ENCODE measurements around the gene NPIPB9.
A peak's percentile ranks its signal among the peaks of the same experiment; 100 is the strongest.
"Not testable (repeated sequence)": the region's sequence is repeated elsewhere in the genome, so short reads cannot be mapped to it uniquely, and the experiment has no call there.

Gene NPIPB9

DNA sequence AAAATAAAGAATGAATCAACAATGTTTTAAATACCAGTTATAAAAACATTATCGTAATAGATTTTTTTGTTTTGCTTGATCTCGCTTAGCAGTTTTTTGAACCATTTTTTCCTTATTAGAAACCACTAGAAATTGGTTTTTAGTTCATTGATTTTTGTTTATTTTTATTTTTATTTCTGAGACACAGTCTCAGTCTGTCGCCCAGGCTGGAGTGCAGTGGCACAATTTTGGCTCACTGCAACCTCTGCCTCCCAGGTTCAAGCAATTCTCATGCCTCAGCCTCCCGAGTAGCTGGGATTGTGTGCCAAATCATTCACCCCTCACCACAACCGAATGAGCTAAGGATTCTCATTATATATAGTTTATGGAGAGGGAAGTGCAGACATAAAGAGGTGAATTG lies at the start of gene NPIPB9:
Gene NPIPB9, plus strand, starts transcription at position 301 of the 400 bp plus-strand sequence.
- not testable (repeated sequence) for DNase-seq (ENCODE audit: low spot score); H3K27ac ChIP-seq; H3K4me3 ChIP-seq

DNA sequence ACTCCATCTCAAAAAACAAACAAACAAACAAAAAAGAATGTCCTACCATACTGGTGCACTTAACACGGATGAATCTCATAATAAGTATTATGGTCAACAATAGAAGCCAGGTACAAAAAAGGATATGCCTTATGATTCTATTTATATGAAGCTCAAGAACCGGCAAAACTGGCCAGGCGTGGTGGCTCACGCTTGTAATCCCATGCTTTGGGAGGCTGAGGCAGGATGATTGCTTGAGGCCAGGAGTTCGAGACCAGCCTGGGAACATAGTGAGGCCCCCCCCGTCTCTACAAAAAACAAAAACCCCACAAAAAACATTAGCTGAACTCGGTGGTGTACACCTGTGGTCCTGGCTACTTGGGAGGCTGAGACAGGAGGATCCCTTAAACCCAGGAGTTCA lies 47.3 kb upstream of the NPIPB9 start:
- H3K4me3 ChIP-seq; H3K27ac ChIP-seq; DNase-seq (ENCODE audit: low spot score): not testable (repeated sequence)

DNA sequence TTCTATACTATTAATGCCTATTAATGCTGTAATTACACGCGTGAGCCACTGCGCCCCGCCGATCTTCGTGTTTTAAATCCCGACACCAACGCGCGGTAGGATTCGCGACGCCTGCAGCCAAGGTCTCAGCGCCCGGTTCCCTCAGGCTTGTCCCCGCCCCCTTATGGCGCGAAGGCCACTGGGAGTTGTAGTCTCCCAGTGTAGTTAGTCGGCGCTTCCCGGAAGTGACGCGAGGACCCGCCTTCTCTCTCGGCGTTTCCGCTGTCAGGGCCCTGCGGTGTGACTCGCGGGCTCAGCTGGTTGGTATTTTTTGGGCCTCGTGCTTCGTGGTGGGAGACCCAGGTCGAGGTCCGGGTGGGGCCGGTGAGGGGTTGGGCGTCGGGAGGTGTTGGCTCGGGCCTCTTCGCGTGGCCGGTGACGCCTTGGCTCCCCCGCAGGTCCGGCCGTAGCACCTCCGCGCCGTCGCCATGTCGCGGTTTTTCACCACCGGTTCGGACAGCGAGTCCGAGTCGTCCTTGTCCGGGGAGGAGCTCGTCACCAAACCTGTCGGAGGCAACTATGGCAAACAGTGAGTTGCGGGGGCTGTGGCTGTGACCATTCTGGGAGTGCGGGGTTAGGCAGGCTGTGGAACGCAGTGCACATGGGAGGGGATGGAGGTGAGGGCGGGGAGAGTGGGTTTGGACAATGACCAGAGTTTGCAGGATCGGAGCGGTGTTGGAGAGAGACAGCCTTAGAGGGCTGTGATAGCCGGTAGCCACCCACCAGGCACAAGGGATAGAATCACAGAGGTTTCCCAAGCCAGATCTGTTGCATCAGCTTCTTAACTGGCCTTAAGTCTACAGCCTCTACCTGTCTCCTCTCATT lies 40.1 kb upstream of the NPIPB9 start, which contains the start of gene EIF3C:
Gene EIF3C, plus strand, starts transcription at position 245 of the 864 bp plus-strand sequence. Its CDS starts 223 bp downstream, at position 468.
- H3K4me3 ChIP-seq; DNase-seq (ENCODE audit: low spot score); H3K27ac ChIP-seq: not testable (repeated sequence)

DNA sequence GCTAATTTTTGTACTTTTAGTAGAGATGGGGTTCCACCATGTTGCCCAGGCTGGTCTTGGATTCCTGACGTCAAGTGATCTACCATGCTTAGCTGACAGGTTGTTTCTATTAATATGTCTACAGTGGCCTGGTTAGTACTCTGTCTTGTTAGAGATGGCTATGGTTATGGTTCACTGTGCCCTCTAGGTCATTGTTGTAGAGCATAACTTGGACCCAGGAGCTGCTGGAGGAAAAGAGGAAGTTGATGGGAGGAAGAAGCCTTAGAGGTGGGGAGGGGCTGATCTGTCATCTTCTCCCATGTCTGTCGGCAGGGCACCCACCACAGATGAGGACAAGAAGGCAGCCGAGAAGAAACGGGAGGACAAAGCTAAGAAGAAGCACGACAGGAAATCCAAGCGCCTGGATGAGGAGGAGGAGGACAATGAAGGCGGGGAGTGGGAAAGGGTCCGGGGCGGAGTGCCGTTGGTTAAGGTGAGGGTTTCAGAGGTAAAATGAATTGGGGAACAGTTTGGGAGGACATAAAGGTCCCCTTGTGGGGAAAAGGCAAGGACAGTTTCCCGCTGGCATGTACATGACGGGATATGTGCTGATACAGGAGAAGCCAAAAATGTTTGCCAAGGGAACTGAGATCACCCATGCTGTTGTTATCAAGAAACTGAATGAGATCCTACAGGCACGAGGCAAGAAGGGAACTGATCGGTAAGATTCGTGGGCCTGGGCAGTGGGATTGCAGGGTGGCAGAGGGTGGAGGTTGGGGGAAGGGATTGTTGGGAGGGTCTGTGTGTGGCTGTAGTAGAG lies 28.5 kb upstream of the NPIPB9 start:
- not testable (repeated sequence) for H3K27ac ChIP-seq; H3K4me3 ChIP-seq; DNase-seq (ENCODE audit: low spot score)

DNA sequence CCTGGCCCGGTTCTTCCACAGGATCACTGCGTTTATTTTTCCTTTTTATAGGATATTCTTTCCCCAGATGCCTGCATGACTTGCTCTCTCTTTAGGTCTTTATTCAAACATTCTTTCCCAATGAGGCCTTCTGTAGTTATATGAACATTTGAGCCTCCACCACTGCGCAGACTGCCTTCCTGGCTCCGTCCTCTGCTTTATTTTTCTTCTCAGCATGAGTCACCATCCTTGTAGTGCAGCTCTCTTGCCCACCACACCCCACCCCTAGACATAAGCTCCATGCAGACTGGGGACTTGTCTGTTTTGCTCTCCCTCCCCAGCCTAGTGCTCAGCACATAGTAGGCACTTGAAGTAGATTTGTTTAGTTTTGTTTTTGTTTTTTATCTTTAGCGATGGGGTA lies 20.3 kb upstream of the NPIPB9 start:
- H3K27ac ChIP-seq; H3K4me3 ChIP-seq; DNase-seq (ENCODE audit: low spot score): not testable (repeated sequence)

DNA sequence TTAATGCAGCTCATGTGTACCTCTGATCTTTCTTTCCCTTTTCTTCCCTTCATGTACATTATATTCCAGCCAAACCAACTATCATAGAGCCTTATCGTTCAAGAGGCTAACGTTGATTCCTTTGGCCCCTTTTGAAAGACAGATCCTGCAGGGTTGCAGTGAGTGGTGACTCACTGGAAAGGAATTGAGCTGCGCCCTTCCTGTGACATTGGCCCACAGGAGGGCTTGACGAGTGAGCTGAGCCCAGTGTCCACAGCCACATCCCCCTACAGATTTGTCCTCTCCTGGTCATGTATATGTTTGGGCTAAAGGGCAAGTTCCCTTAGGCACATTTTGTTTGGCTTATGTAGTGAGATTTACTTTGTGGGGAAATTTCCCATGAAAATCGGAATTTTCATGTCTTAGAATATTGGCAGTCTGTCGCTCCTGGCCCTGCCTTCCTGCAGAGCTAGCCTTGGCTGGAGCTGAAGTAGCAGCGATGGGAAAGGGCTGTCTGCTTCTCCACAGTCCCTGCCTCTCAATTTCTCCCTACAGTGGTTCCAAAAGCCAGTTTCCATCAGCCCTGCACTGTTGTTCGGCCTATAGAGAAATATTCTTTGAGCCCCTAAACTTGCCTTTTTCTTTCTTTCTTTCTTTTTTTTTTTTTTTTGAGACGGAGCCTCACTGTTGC lies 19.0 kb upstream of the NPIPB9 start:
- not testable (repeated sequence) for DNase-seq (ENCODE audit: low spot score); H3K27ac ChIP-seq; H3K4me3 ChIP-seq

DNA sequence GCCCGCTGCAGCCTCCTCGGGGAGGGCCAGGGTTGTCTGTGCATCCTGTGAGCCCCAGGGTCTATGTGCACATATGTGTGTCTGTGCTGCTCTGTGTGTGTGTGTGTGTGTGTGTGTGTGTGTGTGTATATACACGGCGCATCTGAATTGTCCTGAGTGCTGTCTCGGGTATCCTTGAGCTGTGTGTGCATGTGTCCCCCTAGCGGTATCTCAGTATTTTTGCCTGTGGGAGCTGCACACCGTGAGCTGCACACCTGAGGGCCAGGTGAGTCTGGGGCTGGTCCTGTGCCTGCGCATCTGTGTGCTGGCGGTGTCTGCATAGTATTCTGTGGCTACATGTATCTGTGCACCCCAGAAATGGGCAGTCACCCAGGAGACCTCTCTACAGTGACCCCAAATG lies 11.8 kb upstream of the NPIPB9 start:
- H3K4me3 ChIP-seq; DNase-seq (ENCODE audit: low spot score); H3K27ac ChIP-seq: not testable (repeated sequence)

DNA sequence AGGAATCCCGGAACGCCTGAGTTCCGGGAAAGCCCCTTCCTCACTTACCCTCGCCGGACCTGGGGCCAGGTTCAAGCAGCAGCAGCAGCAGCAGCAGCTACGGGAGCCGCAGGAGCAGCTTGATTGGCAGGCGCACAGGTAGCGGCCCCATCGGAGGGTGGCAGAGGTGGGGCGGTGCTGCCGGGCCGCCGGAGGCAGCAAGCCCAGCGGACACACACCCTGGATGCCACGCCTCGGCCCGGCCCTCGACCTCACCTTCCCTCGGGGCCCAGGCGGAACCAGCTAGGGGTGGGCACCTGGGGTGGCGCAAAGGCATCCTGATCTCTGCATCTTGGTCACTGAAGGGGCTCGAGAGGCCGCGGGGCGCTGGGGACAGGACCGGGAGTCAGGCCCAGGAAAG lies 11.0 kb upstream of the NPIPB9 start:
- DNase-seq (ENCODE audit: low spot score); H3K4me3 ChIP-seq; H3K27ac ChIP-seq: not testable (repeated sequence)

DNA sequence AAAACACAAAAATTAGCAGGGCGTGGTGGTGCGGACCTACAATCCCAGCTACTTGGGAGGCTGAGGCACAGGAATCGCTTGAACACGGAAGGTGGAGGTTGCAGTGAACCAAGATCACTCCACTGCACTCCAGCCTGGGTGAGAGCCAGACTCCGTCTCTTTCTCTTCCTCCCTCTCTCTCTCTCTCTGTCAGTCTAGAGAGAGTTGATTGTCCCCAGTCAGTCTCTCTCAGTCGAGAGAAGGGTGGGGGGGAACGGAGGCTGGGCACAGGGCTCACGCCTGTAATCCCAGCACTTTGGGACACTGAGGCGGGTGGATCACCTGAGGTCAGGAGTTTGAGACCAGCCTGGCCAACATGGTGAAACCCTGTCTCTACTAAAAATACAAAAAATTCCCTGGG lies 10.3 kb upstream of the NPIPB9 start:
- not testable (repeated sequence) for DNase-seq (ENCODE audit: low spot score); H3K27ac ChIP-seq; H3K4me3 ChIP-seq

DNA sequence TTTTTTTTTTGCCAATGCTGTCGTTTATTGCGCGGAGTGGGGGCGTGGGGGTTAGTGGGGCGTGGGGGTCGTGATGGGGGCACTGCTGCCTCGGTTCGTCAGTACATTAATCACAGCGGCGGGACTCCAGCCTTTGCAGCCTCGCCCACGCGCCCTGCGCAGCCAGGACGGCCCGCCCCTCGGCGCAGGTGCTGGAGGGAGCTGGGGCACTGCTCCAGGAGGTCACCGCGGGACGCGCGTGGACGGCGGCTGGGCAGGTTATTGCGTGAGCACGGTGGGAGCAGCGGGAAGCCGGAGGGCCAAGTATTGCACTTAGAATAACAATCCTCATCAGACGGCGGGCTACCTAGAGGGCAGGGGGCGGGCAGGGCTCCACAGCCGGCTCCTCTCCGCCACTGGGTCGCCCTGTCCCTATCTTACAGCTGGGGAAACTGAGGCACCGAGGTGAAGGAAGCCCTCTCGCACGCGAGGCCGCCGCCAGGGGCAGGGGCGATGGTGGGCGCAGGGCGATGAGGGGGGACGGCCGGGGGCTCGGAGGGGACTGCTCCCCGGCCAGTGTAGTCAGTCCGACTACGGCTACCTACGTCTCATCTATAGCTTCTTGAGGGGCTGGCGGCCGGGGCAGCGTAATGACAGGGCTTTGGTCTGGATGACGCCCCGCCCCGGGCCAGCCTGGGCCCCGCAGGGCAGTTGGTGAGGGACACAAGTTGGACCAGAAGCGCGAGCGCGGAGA lies 4.8 kb upstream of the NPIPB9 start:
- H3K27ac ChIP-seq; H3K4me3 ChIP-seq; DNase-seq (ENCODE audit: low spot score): not testable (repeated sequence)

DNA sequence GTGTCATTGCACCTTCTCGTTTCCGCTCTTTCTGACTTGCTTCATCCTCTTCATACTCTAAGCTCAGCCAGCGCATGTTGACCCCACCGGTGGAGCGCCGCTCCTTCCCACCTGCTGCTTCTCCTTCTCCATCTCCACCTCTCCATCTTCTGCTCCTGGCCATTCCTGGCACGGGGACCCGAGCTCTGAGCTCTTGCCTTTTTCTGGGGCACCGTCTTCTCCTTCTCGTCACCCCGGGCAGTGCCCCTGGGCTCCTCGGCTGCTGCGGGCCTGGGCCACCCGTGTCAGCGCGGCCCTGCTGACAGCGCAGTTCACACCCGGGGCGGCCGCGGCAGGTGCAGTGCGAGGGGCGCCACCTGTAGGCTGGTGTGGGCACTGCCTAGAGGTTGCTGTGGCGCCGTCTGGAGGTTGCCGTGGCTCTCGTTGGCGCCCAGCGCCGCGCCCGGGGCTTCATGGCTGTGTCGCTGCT lies 1.6 kb upstream of the NPIPB9 start:
- TF ChIP-seq, protein P1, sequence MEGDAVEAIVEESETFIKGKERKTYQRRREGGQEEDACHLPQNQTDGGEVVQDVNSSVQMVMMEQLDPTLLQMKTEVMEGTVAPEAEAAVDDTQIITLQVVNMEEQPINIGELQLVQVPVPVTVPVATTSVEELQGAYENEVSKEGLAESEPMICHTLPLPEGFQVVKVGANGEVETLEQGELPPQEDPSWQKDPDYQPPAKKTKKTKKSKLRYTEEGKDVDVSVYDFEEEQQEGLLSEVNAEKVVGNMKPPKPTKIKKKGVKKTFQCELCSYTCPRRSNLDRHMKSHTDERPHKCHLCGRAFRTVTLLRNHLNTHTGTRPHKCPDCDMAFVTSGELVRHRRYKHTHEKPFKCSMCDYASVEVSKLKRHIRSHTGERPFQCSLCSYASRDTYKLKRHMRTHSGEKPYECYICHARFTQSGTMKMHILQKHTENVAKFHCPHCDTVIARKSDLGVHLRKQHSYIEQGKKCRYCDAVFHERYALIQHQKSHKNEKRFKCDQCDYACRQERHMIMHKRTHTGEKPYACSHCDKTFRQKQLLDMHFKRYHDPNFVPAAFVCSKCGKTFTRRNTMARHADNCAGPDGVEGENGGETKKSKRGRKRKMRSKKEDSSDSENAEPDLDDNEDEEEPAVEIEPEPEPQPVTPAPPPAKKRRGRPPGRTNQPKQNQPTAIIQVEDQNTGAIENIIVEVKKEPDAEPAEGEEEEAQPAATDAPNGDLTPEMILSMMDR (IDR thresholded peaks at IDR 0.05) = peak; percentile 24
- not testable (repeated sequence) for H3K27ac ChIP-seq; DNase-seq (ENCODE audit: low spot score)
- peak overlapping the region; percentile 55 for H3K4me3 ChIP-seq

DNA sequence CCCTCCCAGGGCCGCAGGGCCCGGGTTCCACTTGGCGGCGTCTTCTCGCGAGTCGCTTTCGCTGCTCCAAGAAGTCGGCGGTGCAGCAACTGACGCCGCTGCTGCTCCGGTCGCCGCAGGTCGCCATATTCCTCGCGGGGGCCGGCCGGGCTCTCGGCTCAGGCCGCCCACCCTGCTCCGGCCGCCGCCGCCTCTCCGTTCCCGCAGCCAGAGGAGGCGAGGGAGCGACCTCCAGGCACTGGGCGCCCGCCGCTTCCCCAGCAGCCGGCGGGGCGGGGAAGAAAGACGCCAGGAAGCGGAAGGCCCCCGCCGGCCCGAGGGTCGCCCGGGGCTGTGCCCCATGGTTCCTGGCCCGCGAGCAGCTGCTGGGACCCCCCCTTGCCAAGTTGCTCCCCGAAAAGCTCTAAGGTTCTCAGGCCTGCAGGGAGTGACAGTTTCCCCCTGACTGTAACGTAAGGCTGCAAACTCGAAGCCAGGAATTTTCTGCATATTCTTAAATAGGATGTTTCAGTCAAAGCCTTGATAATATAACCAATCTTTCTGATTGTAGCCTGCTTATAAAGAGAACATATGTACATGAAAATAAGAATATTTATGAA lies 1.0 kb upstream of the NPIPB9 start:
- DNase-seq (ENCODE audit: low spot score); H3K27ac ChIP-seq: not testable (repeated sequence)
- H3K4me3 ChIP-seq = peak overlapping the region; percentile 55

DNA sequence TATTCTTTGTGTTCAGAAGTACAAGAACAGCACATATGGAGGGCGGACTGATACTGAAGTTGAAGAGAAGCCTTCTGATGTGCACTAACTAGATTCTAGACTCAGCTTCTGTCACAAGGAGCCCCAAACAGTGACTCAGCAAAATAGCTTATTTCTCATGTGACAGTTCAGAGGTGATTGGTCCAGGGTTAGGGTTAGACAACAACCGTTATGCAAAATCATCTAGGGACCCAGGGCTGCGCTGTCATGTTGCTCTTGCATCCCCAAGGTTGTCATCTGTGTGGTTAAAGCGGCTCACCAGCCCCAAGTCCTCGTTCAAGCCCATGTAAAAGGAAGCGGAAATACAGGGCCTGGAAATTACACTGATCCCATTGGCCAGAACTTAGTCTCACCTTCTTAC lies 30.1 kb downstream of the NPIPB9 start:
- H3K4me3 ChIP-seq; H3K27ac ChIP-seq; DNase-seq (ENCODE audit: low spot score): not testable (repeated sequence)

DNA sequence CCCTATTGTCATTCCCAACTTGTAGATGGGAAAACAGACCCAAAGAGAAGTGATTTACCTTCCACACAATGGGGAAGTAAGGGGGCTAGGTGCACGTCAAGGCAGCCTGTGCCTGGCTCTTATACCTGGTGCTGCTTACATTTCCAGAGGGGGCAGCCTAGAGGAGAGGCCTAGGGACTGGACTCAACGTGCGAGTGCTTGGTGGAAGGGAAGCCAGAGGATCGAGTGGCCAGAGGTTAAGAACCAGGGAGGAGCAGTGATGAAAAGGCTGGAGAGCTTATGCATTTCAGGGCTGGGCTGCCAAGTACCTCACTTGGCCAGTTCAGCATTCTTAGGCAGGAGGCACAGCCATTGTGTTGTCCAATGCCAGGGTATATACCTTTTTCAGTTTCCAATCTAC lies 30.8 kb downstream of the NPIPB9 start:
- not testable (repeated sequence) for H3K4me3 ChIP-seq; H3K27ac ChIP-seq; DNase-seq (ENCODE audit: low spot score)

DNA sequence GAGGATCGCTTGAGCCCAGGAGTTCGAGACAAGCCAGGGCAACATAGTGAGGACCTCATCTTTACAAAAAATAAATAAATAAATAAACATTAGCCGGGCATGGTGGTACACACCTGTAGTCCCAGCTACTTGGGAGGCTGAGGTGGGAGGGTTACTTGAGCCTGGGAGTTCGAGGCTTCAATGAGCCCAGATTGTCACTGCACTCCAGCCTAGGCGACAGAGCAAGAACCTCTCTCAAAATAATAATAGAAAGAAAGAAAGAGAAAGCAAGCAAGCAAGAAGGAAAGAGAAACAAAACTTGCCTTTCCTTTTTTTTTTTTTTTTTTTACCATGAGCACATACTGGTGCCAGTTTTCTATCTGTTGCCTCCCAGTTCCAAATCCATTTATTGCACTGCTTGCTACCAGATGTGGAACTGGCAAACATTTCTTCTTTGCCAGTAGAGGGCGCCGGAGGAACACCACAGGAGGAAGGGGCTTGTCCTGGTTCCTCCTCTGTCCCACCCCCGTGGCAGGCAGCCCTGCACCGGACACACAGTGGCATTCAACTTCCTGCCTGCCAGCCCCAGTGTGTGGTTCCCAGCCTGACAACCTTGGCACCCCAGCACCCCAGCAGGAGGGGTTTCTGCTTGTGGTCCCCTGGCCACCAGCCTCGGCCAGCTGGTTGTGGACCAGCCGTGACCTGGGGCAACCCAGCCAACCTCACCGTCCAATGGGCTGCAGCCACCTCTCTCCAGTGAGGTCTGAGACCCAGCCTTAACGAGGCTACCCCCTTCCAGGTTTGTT lies 50.8 kb downstream of the NPIPB9 start:
- Histone ChIP-seq H3K27ac (peak overlapping the region in 1 of 2 donors; percentile 56), H3K4me3 (peak overlapping the region; percentile 32)
- DNase-seq (ENCODE audit: low spot score) = not testable (repeated sequence)
